ENCODE measurements around the gene COL9A1.

The COL9A1 gene

DNA sequence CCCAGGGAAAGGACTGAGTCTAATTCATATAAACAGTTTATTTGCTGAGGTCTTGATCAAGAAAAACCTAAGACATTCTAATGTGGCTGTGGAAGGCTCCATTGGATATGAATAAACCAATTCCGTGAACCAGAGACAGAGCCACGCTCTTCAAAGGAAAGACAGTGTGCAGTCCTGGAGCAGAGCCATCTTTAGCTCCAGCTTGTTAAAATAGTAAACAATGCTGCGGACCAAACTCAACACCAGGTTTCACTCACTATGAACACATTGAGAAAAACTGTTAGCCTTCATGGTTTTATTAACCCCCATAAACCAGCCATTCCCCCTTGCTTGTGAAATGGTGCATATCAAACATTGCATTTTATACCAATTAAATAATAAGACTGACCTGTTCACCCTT, 61.9 kb downstream of the COL9A1 start:
- H3K4me3 ChIP-seq (replicated peaks in 1 of 2; ENCODE audit: low read depth in 2 of 2, low read length in 2 of 2), result no peak overlapping the region
- TF ChIP-seq, protein P1, sequence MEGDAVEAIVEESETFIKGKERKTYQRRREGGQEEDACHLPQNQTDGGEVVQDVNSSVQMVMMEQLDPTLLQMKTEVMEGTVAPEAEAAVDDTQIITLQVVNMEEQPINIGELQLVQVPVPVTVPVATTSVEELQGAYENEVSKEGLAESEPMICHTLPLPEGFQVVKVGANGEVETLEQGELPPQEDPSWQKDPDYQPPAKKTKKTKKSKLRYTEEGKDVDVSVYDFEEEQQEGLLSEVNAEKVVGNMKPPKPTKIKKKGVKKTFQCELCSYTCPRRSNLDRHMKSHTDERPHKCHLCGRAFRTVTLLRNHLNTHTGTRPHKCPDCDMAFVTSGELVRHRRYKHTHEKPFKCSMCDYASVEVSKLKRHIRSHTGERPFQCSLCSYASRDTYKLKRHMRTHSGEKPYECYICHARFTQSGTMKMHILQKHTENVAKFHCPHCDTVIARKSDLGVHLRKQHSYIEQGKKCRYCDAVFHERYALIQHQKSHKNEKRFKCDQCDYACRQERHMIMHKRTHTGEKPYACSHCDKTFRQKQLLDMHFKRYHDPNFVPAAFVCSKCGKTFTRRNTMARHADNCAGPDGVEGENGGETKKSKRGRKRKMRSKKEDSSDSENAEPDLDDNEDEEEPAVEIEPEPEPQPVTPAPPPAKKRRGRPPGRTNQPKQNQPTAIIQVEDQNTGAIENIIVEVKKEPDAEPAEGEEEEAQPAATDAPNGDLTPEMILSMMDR (IDR thresholded peaks at IDR 0.05; ENCODE audit: low read depth, low read length), result no peak
- no peak for DNase-seq (ENCODE audit: low read depth in 2 of 2)

- no peak for DNase-seq (ENCODE audit: low read depth in 2 of 2)
- no peak overlapping the region for H3K4me3 ChIP-seq (replicated peaks in 1 of 2; ENCODE audit: low read depth in 2 of 2, low read length in 2 of 2)
- TF ChIP-seq, protein P1 (IDR thresholded peaks at IDR 0.05; ENCODE audit: low read depth, low read length), result no peak
Measured at GRCh38 chr6:70236343-70236742, 66.5 kb downstream of the COL9A1 start.

- DNase-seq (ENCODE audit: low read depth in 2 of 2), result no peak
- H3K4me3 ChIP-seq (replicated peaks in 1 of 2; ENCODE audit: low read depth in 2 of 2, low read length in 2 of 2), result no peak overlapping the region
- TF ChIP-seq, protein P1 (IDR thresholded peaks at IDR 0.05; ENCODE audit: low read depth, low read length), result no peak
Measured at GRCh38 chr6:70234561-70235236, 68.2 kb downstream of the COL9A1 start.

GRCh38 chr6:70231311-70231710, 71.6 kb downstream of the COL9A1 start:
- H3K4me3 ChIP-seq (replicated peaks in 1 of 2; ENCODE audit: low read depth in 2 of 2, low read length in 2 of 2), result no peak overlapping the region
- TF ChIP-seq, protein P1 (IDR thresholded peaks at IDR 0.05; ENCODE audit: low read depth, low read length), result no peak
- no peak for DNase-seq (ENCODE audit: low read depth in 2 of 2)

DNA sequence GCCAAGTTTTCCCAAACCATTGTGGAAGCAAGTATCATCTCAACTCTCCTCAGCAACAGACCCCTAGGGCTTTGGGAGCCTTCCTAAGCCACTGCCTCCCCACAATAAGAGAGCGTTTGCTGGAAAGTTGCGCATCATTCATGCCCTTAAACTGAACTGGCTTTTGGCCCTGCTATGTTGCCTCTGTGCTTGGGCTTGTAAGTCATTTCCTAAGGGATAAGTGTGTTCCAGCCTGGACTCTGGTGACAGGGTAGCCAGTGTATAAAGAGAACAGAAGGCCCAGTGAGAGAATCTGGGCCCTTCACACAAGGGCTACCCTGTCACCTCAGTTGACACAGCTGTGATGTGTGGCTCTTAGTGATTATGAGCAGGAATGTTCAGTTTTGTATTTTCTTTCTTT, 77.8 kb downstream of the COL9A1 start:
- TF ChIP-seq, protein P1 (IDR thresholded peaks at IDR 0.05; ENCODE audit: low read depth, low read length), result no peak
- no peak for DNase-seq (ENCODE audit: low read depth in 2 of 2)

DNA sequence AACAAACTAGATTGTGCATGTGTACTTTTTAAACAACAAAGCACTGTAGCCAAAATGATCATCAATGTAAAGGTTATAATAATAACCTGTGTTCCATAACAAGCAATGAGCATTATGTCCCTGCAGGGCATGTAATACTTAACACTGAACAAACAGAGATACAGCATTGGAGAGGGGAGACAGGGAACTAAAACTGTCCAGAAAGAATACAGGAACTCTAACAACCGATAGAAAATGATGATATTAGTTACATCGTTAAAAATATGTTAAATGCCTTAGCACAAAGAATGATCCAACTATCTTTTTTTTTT, 80.5 kb downstream of the COL9A1 start:
- no peak for DNase-seq (ENCODE audit: low read depth in 2 of 2)
- TF ChIP-seq, protein P1 (IDR thresholded peaks at IDR 0.05; ENCODE audit: low read depth, low read length), result no peak
- H3K4me3 ChIP-seq (replicated peaks in 1 of 2; ENCODE audit: low read depth in 2 of 2, low read length in 2 of 2), result no peak overlapping the region

More for the DNA sequence above, 77.8 kb downstream of the COL9A1 start:
- no peak overlapping the region for H3K4me3 ChIP-seq (replicated peaks in 1 of 2; ENCODE audit: low read depth in 2 of 2, low read length in 2 of 2)

Data from cardiac fibroblast (primary cell).